Activated B cell treated with CpG ODN at 0.5 μM for 24 hours (primary cell): ENCODE data around the gene ZNF586. TPM values are rescaled to one million over a fixed set of nuclear protein-coding genes. Genes with fewer than 3 reads are reported as not detected.

Experiments used
- ATAC-seq: fragments of 200-7000 bp; cut with Tn5 transposase; one replicate; pipeline ENCODE4 v1.10.0; 2021; ENCODE audit warnings: low read depth, mild to moderate bottlenecking, moderate library complexity
- CTCF ChIA-PET: fragments of 350-600 bp; sonication (Branson Sonifier 250); formaldehyde crosslinking; loops from one replicate; lab custom pipeline; 2021; ENCODE audit warnings: antibody characterized with exemption; lab: Charles Lee
- POLR2A ChIA-PET: fragments of 350-600 bp; sonication (Branson Sonifier 250); formaldehyde crosslinking; loops from one replicate; lab custom pipeline; 2021; ENCODE audit warnings: antibody characterized with exemption; lab: Charles Lee
- DNase-seq: peaks from one replicate; pipeline ENCODE4 v3.0.0; 2022
- H3K27ac Mint-ChIP-seq: one replicate; pipeline ENCODE4 v1.8.0; 2020; ENCODE audit warnings: mixed read lengths
- H3K27me3 Mint-ChIP-seq: one replicate; pipeline ENCODE4 v1.8.0; 2021; ENCODE audit warnings: mixed read lengths
- H3K36me3 Mint-ChIP-seq: one replicate; pipeline ENCODE4 v1.8.0; 2021; ENCODE audit warnings: low read depth, mixed read lengths
- H3K4me1 Mint-ChIP-seq: one replicate; pipeline ENCODE4 v1.8.0; 2021; ENCODE audit warnings: mixed read lengths
- H3K4me3 Mint-ChIP-seq: one replicate; pipeline ENCODE4 v1.8.0; 2020; ENCODE audit warnings: mild to moderate bottlenecking, mixed read lengths
- H3K9me3 Mint-ChIP-seq: one replicate; pipeline ENCODE4 v1.8.0; 2020; ENCODE audit warnings: mixed read lengths
- intact Hi-C: fragments of 100-400 bp; cut with micrococcal nuclease; formaldehyde crosslinking; loops from one replicate; pipeline ENCODE4 v1.15.1; 2024
- total RNA-seq: library from RNA; stranded (reverse); gene quantifications from 2 replicates; pipeline ENCODE4 v1.2.3, GENCODE V29; 2022
- TF ChIP-seq, protein P1 (sequence below): fragments of 200-600 bp; IDR thresholded peaks from one replicate; pipeline ENCODE4 v1.8.0; 2022; ENCODE audit warnings: antibody characterized with exemption, mild to moderate bottlenecking

Gene ZNF586
- total RNA-seq, 1 donor from 2014 or later: 33.7 TPM

- POLR2A ChIA-PET: interaction anchor here (0.6 to 2.4 kb wide), 16 partner anchors 19 to 753 kb away, joined by 3 to 20 read pairs (median 4); partner anchors contain the start of genes ZNF132, ZNF154, ZNF264 and ZNF274
- peak within 1 kb of the TSS; percentile 91 for H3K4me3 Mint-ChIP-seq
- CTCF ChIA-PET: interaction anchor here (1.4 to 1.5 kb wide), 2 partner anchors 9 to 83 kb away, joined by 3 to 5 read pairs; no protein-coding TSS in a partner anchor
- peak; percentile 54 for DNase-seq
- H3K27me3 Mint-ChIP-seq: no peaks in the 10 kb centered on the region
- intact Hi-C loops: loop anchor here (1.0 to 2.0 kb wide), 6 partner anchors 20 to 200 kb away; partner anchors contain the start of genes ZNF256, ZNF417, ZNF551 and ZNF552
- peaks cover 47% of the 10 kb centered on the region for H3K36me3 Mint-ChIP-seq
- TF ChIP-seq, protein P1, sequence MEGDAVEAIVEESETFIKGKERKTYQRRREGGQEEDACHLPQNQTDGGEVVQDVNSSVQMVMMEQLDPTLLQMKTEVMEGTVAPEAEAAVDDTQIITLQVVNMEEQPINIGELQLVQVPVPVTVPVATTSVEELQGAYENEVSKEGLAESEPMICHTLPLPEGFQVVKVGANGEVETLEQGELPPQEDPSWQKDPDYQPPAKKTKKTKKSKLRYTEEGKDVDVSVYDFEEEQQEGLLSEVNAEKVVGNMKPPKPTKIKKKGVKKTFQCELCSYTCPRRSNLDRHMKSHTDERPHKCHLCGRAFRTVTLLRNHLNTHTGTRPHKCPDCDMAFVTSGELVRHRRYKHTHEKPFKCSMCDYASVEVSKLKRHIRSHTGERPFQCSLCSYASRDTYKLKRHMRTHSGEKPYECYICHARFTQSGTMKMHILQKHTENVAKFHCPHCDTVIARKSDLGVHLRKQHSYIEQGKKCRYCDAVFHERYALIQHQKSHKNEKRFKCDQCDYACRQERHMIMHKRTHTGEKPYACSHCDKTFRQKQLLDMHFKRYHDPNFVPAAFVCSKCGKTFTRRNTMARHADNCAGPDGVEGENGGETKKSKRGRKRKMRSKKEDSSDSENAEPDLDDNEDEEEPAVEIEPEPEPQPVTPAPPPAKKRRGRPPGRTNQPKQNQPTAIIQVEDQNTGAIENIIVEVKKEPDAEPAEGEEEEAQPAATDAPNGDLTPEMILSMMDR: no peak
- H3K27ac Mint-ChIP-seq: peak within 1 kb of the TSS; percentile 87
- peak; percentile 95 for ATAC-seq
- peaks cover 42% of the 10 kb centered on the region for H3K4me1 Mint-ChIP-seq
- H3K9me3 Mint-ChIP-seq: peaks cover 14% of the 10 kb centered on the region
Observed at GRCh38 chr19:57746580-57747471, 22.6 kb upstream of the ZNF586 start, which contains the start of gene ZNF776. ZNF776 (plus strand) TSS chr19:57746815; CDS start chr19:57747059, 244 bp downstream.

DNA sequence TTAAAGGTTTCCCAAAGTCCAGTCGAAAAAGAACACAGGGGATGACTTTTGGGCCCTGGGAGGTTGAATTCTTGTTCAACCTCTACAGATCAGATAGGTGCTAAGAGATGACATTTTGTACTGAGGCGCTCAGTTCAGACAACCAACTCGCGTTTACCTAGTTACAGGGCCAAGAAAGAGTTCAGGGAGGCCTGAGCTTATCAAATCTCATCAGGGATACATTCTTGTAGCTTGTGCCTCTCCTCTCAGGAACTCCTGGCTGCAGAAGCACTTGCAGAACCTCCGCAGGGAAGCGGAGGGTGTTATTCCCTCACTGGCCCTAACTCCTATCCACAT is 22.0 kb upstream of the ZNF586 start:
- peaks cover 42% of the 10 kb centered on the region for H3K4me1 Mint-ChIP-seq
- H3K27me3 Mint-ChIP-seq: no peaks in the 10 kb centered on the region
- DNase-seq (no peak), ATAC-seq (no peak)
- H3K4me3 Mint-ChIP-seq: peak overlapping the region; percentile 91
- ChIA-PET CTCF (interaction anchor here (1.4 to 1.5 kb wide), 2 partner anchors 10 to 82 kb away, joined by 3 to 5 read pairs; no protein-coding TSS in a partner anchor), POLR2A (interaction anchor here (1.1 to 2.4 kb wide), 7 partner anchors 20 to 752 kb away, joined by 4 to 20 read pairs (median 11); partner anchors contain the start of genes ZNF416, ZNF551, ZNF552 and ZNF586)
- H3K36me3 Mint-ChIP-seq: peaks cover 53% of the 10 kb centered on the region
- intact Hi-C loops: loop anchor here (2.0 kb wide), 1 partner anchor 67 kb away; the partner anchor contains the start of gene ZNF552
- H3K27ac Mint-ChIP-seq: peak overlapping the region; percentile 87
- H3K9me3 Mint-ChIP-seq: peaks cover 14% of the 10 kb centered on the region
- TF ChIP-seq, protein P1: no peak

- no peak for DNase-seq
- peaks cover 19% of the 10 kb centered on the region for H3K9me3 Mint-ChIP-seq
- POLR2A ChIA-PET: interaction anchor here (1.1 to 2.4 kb wide), 2 partner anchors 72 to 752 kb away, joined by 4 to 13 read pairs; no protein-coding TSS in a partner anchor
Observed at GRCh38 chr19:57748029-57748428, 21.4 kb upstream of the ZNF586 start.

DNA sequence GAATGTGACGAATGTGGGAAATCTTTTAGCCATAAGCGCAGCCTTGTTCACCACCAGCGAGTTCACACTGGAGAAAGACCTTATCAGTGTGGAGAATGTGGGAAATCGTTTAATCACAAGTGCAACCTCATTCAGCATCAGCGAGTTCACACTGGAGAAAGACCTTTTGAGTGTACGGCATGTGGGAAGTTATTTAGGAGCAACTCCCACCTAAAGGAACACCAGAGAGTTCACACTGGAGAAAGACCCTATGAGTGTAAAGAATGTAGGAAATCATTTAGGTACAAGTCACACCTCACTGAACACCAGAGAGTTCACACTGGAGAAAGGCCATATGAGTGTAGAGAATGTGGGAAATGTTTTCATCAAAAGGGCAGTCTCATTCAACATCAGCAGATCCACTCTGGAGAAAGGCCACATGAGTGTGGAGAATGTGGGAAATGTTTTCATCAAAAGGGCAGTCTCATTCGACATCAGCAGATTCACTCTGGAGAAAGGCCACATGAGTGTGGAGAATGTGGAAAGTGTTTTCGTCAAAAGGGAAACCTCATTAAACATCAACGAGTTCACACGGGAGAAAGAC is 15.3 kb upstream of the ZNF586 start:
- Mint-ChIP-seq H3K27me3 (no peaks in the 10 kb centered on the region), H3K4me3 (no peak overlapping the region), H3K9me3 (peaks cover 43% of the 10 kb centered on the region), H3K4me1 (peaks cover 15% of the 10 kb centered on the region), H3K36me3 (peaks cover 95% of the 10 kb centered on the region), H3K27ac (no peak overlapping the region)
- TF ChIP-seq, protein P1: no peak
- ChIA-PET CTCF (no interaction called here), POLR2A (no interaction called here)
- intact Hi-C loops: no loop called here
- DNase-seq (no peak), ATAC-seq (no peak)

More at GRCh38 chr19:57748029-57748428, 21.4 kb upstream of the ZNF586 start:
- no peak for ATAC-seq
- no peaks in the 10 kb centered on the region for H3K27me3 Mint-ChIP-seq
- H3K4me1 Mint-ChIP-seq: peaks cover 42% of the 10 kb centered on the region
- no peak overlapping the region for H3K27ac Mint-ChIP-seq
- TF ChIP-seq, protein P1: no peak
- intact Hi-C loops: no loop called here
- CTCF ChIA-PET: no interaction called here
- H3K36me3 Mint-ChIP-seq: peaks cover 59% of the 10 kb centered on the region
- H3K4me3 Mint-ChIP-seq: peak overlapping the region; percentile 91
